H54 (cell line): ENCODE results near the gene HEG1.

Experiments
- DNase-seq: peaks from one replicate; pipeline ENCODE4 v3.0.0; 2011; ENCODE audit warnings: low spot score, mixed read lengths; ENCODE audit not compliant: insufficient read length
- FAIRE-seq: peaks from 3 replicates; lab custom pipeline; 2011; peaks lifted over from hg19 to GRCh38; lab: Jason Lieb, UNC
- POLR2A ChIP-seq: IDR thresholded peaks from 2 replicates; pipeline ENCODE4 v1.6.1; 2011; ENCODE audit warnings: low read depth, mild to moderate bottlenecking, low read length

HEG1 gene

DNA sequence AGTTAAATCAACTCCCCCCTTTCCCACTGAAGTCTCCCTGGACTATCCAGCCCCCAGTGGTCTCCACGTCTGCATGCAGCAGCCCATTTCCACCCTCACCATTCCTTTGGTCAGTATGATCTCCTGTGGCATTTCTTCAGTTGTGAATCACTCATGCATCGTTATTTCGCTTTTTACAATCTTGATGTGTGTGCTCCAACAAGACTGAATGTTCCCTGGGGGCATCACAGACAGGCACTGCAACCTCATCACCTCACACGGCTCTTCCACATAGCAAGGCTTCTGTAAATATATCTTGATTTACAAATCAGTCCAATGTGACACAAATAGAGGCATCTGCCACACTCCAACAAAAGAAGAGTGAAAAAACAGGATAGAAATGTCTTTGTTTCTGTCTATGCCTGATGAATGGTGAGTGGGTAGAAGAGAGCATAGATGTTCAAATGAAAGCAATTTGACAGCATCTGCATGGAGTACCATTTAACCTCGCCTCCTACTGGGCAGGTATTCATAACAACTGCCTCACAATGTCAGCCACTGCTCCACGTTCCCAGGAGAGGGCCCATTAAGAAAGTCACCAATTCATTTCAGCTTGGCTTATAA is 5.2 kb downstream of the HEG1 start:
- FAIRE-seq (no peak), DNase-seq (no peak)
- TF ChIP-seq POLR2A: no peak

DNA sequence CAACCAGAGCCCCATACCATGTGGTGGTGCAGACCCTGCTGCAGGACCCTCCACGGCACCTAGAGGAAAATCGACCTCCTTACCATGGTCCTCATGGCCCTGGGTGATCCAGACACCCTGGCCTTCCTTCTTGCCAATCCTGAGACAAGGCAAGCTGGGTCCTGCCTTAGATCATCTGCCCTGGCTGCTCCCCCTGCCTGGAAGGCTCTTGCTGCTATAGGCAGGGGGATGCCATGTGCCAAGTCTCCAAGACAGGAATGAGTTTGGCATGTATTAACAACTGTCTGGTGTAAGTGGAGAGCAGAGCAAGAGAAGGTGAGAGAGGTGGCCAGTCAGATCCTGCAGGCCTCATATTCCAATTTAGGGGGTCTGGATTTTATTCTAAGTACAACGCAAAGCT is 7.5 kb downstream of the HEG1 start:
- TF ChIP-seq POLR2A: no peak
- FAIRE-seq (no peak), DNase-seq (no peak)

DNA sequence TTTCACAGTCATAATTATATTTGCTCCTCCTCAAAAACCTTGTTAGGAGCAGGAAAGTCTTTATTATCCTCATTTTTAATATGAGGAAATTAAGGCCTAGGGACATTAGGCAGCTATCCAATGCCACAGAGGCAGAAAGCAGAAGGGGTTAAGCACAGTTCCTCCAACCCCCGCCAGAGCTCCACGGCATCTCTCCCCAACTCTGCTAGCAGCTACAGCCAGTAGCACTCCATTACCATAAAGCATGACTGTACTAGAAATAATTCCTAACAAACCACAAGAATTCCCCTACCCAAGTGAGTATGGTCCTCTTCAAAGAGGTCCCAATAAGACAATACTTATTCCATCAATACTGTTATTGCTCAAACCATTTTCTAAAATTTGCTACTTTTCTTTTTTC is 9.8 kb downstream of the HEG1 start:
- DNase-seq: peak; percentile 93
- no peak for TF ChIP-seq POLR2A
- peak; percentile 81 for FAIRE-seq

DNA sequence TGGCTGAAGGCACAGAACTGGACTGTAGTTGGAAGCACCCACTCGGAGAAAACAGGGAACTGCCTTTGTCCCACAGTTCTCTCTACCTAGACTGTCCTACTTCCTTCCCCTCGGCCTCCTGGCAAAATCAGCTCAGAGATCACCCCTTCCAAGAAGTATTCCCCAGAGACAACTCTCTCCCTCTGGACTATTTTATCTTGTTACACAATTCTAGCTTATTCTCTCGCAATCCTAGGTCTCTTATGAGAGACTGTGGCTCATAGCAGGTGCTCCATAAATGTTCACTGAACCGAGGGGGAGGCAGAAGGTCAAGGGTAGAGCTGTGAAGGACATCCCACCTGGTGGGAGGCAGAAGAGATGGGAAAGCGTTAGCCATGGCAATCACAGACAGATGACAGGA is 10.6 kb downstream of the HEG1 start:
- DNase-seq (no peak), FAIRE-seq (no peak)
- TF ChIP-seq POLR2A: no peak

DNA sequence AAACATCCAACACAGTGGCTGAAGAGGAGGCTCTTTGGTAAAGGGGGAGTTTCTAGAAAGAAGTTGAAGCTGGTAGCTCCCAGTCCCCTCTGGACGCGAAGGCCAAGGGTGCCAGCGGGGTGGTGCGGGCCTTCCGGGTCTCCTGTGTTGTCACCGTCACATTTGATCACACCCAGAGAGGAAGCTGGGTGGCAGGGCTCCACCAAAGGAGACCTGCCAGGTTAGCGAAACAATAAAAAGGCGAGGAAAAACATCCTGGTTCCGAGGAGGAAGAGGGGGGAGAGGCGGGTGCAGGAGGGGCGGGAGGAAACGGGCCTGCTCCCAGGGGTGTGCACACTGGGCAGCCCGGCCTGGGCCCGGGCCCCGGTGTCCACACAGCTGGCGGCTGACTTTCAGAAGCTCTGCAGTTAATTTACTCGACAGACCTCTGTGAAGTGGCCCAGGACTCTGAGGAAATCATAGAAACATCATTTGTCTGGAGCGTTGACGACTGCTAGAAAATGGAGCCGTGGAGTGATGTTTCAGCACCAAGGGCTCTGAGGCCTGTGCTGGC is 12.1 kb downstream of the HEG1 start:
- DNase-seq (no peak), FAIRE-seq (no peak)
- TF ChIP-seq POLR2A: no peak

DNA sequence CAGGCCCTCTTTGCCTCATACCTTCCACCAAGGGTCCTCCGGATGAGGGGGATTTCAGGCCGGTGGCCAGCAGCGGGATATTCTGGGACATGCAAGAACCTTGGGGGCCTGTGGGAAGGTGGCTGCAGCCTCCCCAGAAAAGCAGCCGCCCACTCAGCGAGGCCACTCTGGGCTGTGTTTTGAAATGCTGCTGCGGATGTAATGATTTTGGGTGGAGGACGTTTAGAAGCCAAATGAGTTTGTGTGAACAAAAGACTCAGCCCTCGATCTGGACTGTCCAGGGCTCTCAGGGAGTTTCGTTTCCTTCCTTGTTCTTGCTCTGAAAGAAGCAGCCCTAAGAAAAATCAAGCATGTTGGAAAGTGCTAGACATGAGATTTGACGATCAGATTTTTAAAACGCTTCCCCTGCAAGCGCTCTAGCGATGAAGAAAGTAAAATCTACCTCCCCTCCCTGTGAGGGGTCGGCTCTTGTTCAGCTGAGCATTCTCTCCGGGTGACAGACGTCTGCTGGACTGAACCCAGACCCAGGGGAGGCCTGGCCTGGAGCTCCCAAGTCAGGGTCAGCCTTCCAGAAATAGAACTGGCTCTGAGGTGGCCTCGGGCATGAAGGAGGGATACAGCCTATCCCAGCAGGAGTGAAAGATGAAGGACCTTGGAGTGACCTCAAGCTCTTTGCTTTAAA is 12.9 kb downstream of the HEG1 start:
- FAIRE-seq (no peak), DNase-seq (no peak)
- no peak for TF ChIP-seq POLR2A

DNA sequence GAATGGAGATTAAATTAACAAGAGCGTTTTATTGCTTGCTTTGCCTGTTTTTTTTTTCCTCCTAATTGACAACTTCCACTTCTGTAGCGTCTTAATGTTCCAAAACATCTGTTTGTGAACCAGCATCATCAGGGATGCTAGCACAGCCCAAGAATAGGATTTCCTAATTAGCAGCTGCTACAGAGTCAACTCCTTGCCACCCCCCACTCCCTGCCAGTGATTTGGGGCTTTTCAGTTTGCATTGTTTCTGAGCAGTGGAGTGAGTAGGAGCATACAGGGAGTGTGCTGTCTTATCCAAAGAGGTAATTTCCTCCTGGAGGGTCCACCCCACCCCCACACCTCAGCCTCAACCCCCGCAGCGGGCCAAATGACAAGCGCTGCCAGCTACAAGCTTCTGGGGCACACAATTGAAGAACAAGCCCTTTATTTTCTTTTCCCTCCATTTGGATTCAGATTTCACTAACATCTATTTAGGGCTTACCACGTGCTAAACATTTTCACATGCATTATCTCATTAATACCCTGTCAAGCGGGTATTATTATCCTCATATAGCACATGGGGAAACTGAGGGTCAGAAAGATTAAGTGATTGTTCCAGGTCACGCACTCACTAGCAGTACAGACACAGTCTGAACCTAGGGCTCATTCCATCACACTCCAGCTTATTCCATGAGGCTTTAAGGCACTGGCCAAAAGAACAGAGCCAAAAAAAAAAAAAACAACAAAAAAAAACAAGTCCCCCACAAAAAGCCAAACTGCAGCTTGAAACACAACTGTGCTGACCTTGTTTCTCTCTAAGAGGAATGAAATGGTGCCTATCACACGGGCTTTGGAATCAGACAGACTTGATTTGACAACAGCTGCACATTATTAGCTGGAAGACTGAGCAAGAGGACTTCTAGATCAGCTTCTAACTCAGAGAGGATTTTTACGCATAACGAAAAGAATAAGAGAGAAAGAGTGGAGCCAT is 16.4 kb downstream of the HEG1 start:
- no peak for TF ChIP-seq POLR2A
- FAIRE-seq (no peak), DNase-seq (no peak)

DNA sequence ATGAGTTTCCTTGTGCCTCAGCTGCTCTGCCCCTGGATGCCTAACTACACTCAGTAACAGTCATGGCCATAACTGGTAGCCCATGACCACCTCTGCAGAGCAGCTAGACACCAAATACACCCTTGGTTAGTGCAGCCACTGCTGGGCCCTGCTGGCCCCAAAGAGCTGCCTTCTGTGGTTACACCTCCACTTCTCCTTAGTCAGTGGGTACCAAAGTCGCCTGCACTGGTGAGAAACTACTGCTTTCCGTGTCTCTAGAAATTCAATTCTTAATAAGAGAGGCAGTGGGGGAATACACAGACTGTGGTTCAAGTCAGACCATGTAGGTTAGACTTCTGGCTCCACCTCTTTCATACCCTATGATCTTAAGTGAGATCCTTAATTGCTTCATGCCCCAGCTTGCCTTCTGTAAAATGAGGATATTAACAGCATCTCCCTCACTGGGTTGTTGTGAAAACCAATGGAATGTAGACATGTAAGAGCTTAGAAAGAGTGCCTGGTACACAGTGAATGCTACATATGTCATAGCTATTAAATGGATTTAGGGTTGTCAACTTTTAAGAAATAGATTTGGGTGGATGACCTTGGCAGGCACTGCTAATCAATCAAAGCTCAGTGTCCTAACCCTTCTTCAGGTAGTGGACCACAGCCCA is 18.2 kb downstream of the HEG1 start:
- no peak for TF ChIP-seq POLR2A
- DNase-seq (no peak), FAIRE-seq (no peak)

DNA sequence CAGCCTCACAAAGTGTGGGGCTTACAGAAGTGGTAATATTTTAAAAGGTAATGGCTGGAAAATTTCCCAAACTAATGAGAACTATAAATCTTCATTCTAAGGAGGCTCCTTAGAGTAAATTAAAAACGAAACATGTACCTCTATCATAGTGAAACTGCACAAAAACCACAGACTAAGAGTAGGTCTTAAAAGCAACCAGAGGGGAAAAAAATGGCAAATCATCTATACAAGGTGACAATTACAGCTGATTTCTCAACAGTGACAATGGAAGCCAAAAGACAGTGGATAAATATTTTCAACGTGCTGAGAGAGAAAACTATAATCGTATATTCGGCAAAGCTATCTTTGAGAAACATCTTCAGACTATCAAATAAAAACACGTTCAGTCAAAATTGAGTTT is 20.6 kb downstream of the HEG1 start:
- DNase-seq: no peak
- no peak for TF ChIP-seq POLR2A
- FAIRE-seq: no peak

DNA sequence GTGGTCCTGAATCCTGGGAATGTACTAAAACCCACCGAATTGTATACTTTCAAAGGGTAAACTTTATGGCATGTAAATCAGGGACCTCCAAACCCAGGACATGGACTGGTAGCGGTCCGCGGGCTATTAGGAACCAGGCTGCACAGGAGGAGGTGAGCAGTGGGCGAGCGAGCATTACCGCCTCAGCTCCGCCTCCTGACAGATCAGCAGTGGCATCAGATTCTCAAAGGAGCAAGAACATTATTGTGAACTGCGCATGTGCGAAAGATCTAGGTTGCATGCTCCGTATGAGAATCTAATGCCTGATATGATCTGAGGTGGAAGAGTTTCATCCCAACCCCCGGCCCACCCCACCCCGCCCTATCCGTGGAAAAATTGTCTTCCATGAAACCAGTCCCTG is 22.2 kb downstream of the HEG1 start:
- no peak for DNase-seq
- no peak for TF ChIP-seq POLR2A
- FAIRE-seq: no peak

DNA sequence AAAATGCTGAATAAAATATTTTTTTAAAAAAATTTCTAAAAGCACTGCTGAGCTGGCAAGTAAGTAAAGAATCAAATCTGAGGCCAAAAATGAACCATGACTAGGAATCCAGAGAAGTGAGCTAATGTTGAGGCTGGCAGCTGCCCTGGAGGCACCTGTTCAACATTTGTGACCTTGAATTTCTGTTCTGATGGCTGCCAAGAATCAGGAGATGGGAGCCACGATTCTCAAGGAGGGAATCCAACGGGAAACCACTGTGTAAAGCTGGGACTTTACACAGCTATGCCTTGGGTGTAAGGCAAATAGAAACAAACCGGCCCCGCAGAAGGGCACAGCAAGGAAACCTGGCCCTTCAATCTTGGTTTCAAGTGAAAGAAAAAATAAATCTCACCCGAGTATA is 22.7 kb downstream of the HEG1 start:
- no peak for DNase-seq
- no peak for FAIRE-seq
- TF ChIP-seq POLR2A: no peak

DNA sequence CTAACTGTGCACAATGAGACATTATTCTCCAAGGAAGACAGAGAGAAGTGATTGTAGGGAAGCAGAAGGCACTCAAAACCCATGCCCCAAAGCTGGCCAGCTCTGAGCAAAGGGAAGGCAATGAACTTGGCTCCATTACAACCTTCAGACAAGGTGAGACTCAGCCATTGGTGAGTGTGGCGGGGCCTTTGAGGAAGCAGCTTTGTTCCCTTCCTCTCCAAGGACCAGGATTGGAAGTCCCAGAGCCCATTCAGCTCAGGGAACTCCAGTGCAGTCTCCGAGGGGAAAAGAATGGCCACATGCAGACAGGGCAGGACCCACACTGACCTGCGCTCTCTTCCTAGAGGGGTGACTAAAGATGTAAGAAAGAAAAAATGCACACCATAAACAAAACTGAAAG is 23.1 kb downstream of the HEG1 start:
- DNase-seq: no peak
- no peak for FAIRE-seq
- TF ChIP-seq POLR2A: no peak

DNA sequence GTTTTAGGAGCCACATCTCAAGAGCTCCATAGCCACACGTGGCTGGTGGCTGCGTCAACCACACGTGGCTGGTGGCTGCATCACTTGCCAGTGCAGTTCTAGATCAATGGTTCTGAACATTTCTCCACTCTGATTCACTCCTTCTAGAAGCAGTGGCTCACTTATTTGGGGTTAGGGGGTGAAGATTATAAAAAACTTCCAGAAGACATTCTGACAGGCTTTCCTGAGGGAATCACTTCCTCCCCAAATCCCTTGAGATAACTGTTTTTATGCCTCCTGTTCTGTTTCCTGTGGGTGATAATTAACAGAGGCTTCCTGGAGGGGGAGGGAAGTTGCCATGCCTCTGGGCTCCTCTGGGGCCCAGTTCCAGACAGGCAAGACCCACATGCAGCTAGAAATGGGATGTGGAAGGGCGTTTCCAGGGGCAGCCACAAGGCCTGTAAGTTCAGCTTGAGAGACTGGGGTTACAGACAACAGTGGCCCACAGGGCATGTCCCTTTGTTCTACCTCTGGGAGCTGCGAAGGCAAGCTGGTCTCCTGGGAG is 23.6 kb downstream of the HEG1 start:
- TF ChIP-seq POLR2A: no peak
- DNase-seq (no peak), FAIRE-seq (no peak)
